Hepatocyte (in vitro differentiated cells): ENCODE measurements around the gene MYO18B.

Experiments
- EZH2 ChIP-seq: fragments of 200-600 bp; sonication (generic); IDR thresholded peaks from 2 replicates; pipeline ENCODE4 v1.6.1; 2016; ENCODE audit warnings: antibody characterized with exemption, mild to moderate bottlenecking, borderline replicate concordance
- TF ChIP-seq, protein P1 (sequence below): fragments of 200-600 bp; sonication (generic); IDR thresholded peaks from 2 replicates; pipeline ENCODE4 v1.5.1; 2016; ENCODE audit warnings: antibody characterized with exemption, mild to moderate bottlenecking; ENCODE audit not compliant: poor library complexity

DNA sequence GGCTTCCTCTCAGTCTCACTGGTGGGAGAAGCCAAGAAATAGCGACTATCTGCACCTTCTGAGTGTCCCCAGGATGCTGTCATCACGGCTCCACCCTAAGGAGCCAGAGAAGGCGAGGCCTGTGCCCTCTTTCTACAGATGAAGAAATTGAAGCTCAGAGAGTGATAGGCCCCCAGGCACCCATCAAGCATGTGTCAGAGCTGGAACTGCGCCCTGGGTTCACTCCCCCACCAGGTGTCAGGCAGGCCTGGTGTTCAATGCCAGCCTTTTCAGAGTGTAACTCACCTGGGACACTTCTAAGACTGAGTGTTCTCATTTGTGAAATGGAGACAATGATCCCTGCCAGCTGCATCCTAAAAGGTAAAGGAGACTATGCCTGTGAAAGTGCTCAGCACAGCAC, 299.9 kb downstream of the MYO18B start:
- TF ChIP-seq, protein P1, sequence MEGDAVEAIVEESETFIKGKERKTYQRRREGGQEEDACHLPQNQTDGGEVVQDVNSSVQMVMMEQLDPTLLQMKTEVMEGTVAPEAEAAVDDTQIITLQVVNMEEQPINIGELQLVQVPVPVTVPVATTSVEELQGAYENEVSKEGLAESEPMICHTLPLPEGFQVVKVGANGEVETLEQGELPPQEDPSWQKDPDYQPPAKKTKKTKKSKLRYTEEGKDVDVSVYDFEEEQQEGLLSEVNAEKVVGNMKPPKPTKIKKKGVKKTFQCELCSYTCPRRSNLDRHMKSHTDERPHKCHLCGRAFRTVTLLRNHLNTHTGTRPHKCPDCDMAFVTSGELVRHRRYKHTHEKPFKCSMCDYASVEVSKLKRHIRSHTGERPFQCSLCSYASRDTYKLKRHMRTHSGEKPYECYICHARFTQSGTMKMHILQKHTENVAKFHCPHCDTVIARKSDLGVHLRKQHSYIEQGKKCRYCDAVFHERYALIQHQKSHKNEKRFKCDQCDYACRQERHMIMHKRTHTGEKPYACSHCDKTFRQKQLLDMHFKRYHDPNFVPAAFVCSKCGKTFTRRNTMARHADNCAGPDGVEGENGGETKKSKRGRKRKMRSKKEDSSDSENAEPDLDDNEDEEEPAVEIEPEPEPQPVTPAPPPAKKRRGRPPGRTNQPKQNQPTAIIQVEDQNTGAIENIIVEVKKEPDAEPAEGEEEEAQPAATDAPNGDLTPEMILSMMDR, result no peak
- TF ChIP-seq EZH2, result no peak
